GM12872 (cell line): ENCODE results near the gene GLUL.

ENCODE experiments used
- CTCF ChIP-seq: IDR thresholded peaks from 3 replicates; pipeline ENCODE4 v1.5.1; 2011; ENCODE audit warnings: low read depth, mild to moderate bottlenecking, low read length, moderate library complexity; ENCODE audit not compliant: insufficient read depth

Gene GLUL

GRCh38 chr1:182332261-182333060 lies 59.1 kb downstream of the GLUL start:
- no peak for TF ChIP-seq CTCF
